SKM-1 treated with dmso at 0.1 percent for 144 hours (cell line): Measurements from ENCODE around the gene FHIT.
A peak's percentile ranks its signal among the peaks of the same experiment; 100 is the strongest.

ENCODE experiments used
- DNase-seq: peaks from one replicate; lab custom pipeline; 2025; ENCODE audit not compliant: unreplicated experiment; lab: John Stamatoyannopoulos, UW

The FHIT gene

DNA sequence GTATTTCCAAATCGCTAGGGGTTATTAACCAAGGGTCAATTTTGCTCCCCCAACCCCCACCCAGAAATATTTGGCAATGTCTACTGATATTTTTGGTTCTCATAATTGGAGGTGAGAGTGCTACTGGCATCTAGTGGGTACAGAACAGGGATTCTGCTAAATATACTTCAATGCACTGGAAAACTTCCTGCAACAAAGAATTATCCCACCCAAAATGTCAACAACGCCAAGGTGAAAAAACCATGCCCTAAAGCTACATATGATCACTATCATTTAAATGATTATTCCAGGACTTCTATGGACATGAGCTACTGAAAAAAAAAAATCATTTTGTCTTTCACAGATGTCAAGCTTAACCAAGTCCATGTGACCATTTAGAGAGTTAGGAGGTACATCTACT is 867.9 kb downstream of the FHIT start:
- DNase-seq, result no peak

DNA sequence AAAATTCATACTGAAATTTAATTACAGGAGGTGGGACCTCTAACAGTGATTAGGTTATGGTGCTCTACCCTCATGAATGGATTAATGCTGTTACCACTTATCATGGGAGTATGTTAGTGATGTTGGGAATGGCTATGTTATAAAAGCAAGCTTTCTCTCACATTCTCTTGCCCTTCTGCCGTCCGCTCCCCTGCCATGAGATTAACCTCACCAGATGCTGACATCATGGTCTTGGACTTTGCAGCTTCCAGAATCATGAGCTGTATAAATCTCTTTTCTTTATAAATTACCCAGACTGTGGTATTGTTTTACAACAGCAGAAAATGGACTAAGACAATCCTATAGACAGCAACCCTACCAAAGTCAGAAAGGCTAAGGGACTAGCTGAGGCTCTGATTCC is 884.8 kb downstream of the FHIT start:
- DNase-seq, result no peak

DNA sequence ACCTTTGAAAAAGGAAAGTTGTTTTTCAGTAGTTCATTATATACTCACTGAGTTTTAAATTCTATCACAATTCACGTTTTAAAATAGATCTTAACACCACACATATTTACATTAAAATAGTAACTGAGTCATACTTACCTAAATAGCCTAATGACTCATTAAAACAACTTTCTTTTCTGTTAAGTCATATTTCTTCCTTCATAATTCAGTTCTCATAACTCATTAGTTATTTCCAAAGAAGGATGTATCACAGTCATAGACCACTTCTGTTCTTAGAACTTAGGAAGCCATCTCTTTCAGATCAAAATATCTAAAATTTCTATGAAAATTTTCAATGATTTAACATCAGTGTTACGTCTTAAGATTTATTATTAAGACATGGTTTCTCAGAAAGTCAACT is 885.9 kb downstream of the FHIT start:
- DNase-seq, result no peak

DNA sequence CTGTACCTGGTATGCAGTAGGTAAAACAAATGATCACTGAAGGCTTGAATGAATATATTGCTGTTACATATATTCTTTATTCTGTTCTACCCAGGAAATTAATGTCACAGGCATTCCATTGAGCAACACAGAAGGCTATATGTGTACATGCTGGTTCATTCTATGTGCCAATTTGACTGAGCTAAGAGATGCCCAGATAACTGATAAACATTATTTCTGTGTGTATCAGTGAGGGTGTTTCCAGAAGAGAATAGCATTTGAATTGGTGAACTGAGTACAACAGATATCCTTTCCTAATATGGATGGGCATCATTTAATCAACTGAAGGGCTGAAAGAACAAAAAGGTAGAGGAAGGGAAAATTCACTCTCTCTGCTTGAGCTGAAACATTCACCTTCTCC is 886.8 kb downstream of the FHIT start:
- DNase-seq, result no peak

DNA sequence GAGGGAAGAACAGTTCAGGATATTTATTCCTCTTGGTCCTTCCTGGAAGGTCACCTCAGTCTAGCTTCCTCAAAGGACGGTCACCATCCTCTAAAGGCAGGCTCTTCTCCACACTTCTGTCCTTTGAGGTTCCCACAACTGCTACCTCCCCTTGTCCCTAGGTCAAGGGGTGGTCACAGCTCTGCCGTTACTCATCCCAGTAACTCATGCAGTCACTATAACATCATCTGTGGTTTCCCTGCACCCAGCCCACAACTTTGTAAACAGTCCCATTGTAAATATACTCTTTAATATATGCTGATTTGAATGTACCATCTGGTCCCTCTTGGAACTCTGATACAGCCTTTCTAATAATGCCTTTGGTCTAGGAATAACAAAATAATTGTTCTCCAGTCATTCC is 887.4 kb downstream of the FHIT start:
- no peak for DNase-seq

DNA sequence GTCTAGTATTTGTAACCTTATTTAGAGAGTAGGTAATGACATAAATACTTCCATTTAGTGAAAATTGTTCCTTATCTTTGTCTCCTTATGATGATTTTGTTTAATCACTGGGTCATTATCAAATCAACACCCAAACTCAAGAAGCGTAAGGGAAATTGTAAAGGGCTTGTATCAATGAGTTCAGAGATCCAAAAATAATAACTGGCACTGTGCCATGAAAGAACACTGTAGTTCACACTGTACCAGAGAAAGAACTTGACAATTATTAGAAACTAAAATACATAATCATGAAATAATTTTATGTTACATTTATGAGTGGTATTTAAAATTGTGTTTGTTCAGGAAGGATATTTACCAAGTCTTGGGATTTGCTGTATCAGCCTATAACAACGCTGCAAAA is 895.4 kb downstream of the FHIT start:
- DNase-seq, result no peak

DNA sequence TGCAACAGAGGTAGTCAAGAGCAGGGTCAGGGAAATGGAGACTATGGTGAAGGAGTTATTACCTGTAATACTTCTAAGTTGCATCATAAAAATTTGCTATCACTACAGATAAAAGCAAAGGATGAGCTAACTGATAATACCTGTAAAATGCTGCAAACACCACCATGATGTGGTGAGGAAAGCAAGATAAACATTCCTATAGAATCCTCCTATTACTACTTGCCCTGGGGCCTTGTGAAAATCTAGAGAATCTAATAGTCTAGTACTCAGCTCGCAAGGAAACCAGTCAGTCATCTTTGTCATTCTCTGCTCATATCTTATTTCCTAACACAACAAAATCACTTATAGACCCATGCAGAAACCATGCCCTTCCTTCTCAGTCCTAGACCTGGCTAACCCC is 899.8 kb downstream of the FHIT start:
- DNase-seq, result no peak

DNA sequence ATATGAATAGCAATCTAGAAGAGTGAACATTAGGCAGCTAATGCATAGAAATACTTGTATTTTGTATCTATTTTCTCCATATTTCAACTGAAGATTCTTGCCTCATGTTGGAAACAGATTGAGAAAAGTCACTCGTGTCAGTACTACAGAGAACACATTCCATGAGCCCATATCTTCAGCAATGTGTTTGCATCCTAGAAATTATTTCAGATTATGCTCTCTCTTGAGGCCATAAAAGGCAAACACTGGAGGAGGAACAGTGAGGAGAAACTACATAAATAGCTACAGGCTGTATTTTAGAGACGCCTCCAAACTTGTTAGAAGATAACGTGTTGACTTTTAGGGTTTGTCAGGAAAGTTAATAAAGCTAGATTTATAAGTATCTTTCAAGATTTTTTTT is 906.9 kb downstream of the FHIT start:
- no peak for DNase-seq

DNA sequence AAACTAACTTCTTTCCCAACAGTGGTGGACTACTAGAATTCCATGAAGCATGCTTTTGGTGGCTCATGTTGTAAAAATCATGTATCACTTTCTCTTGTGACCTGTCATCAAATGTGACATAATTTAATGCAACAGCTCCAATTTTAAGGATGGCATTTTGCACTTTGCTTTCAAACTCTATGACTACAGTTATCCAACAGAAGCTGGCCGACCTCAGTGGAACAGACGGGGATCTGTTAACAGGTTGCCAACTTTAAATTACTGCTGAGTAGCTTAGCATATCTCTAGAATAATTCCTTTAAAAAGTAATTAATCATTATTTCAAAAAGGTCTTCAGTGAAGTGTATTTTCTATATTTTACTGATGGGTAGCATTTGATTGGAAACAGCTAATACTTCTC is 907.4 kb downstream of the FHIT start:
- DNase-seq, result no peak

DNA sequence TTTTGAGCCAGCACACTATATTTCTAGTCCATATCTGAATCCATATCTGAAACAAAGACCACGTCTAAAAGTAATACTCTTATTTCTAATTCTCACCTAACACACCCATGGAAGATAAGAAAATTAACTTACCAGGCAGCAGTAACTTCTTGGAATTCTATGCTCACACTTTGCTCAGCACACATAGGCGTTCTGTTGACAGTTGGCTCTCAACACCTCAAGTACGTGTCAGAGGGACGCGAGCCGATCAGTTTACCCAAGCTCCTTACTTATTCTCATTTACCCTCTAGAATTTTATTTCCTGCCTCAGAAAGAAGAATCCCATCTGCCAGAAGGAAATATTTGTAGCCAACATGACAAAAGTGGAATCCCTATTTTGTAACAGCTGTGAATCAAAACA is 911.9 kb downstream of the FHIT start:
- no peak for DNase-seq

DNA sequence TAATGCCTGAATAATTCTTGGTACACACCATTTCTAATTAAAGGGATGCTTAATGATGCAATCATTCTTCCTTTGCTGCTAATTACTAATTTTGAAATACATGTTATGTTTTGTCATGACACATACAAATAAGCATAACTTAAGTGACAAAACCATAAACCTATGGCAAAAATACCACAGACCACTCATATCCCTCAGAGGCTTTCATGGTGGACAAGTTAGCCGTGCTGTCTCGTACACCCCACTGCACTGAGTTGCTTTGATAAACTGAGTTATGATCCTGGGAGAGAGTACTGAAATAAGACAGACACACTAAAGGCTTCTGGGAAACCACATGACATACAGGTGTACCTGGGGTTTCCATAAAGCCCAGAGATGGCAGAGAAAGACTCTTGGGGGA is 913.8 kb downstream of the FHIT start:
- no peak for DNase-seq

DNA sequence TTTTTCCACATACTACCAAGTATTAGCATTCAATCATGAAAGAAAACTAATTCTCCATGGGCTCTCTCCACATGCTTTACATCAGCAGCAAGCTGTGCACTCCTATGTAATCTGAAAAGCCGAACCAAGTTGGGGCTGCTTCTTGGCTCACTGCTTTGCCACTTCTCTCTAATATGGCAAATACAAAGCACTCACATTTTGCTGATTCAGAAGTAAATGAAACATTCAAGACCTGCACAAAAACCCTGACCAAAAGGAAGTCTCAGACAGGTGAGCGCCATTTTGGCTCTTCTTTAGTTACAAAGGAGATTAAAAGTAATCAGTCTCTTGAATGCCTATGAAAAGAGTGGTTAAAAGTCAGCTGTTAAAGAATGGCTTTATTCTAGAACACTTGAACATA is 915.2 kb downstream of the FHIT start:
- no peak for DNase-seq

DNA sequence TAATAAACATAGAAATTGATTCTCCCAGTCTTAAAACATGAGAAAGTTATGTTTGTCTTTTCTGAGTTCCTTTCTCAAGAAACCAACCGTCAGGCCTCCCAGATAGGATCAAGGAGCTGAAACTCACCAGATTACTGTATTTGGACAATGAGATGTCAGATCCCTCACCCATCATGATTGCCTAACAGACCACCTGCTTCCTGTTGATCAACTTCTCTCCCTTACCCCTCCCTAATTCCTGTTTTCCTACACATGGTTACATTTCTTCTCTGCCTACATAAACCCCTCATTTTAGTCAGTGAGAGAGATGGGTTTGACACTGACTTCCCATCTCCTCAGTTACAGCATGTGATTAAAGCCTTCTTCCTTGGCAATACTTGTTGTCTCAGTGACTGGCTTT is 917.5 kb downstream of the FHIT start:
- DNase-seq, result peak; percentile 33

DNA sequence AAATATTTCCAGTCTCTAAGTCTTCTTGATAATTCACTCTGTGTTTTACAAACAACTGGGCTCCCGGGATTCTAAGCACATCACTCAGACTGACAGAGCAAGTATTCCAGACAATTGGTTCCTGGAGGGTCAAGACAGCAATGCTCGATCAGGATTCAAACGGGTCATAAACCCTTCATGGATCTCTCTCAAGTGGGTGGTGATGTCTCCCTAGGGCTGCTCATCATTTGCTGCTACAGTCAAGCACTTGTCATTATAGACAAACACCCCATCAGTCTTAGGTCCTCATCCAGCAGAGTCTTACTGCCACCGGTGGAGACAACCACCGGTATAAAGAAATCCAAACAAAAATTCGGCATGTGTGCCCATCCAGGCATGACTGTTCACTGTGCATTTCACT is 921.1 kb downstream of the FHIT start:
- DNase-seq, result no peak

DNA sequence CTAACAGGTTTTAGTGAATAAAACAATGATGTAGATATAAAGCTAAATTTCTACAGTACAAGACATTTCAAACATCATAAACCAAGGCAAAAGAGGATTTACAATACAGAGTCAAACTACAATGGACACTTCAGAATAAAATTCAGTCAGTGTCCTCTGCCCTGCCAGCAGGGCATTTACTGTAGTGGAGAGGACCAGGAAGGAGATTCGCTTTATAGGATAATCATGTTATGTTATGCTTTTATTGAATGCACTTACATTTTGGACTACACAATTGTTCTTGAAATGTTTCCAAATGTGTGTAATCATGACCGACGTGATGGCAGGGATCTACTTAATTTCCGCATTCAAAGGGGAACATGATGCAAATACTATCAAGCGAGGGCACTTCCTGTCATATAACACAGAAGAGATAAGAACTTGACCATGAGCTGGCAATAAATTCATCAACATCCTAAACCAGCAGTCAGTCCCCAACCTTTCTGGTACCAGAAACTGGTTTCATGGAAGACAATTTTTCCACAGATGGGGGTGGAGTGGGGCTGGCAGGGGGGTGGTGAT is 925.6 kb downstream of the FHIT start:
- DNase-seq, result no peak

DNA sequence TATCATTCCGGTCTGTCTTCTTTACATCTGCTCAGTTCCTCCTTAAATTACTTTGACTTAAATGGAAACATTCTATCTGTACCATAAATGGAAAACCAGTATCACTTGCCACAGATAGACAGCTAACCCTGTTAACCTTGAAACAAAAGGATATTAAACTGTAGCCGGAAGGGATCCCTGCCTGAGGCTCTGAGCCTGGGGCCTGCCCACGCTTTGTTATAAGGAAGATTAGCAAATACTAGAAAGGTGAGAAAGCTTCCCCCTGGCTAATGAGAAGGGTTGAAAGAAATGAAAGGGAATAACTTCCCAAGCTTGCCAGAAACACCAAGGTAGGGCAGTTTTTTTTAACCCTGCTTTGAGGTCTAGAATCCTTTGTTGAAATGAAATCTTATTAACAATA is 927.6 kb downstream of the FHIT start:
- no peak for DNase-seq

DNA sequence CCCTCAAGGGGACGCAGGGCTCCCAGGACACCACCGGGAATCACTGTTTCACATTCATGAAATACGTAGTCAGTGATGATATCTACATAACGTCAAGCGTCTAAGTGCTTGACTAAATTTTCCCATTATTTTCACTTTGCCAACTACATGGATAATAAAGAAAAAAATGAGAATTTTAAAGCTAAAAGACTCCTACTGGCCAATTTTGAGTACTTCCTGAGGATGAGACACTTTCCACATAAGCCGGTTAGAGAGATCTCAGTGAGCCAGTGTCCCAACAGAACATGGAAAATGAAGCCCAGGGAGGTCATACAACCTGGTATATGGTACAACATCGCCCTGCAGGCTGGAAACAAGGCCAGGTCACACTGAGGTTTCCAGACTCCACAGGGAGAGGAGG is 928.1 kb downstream of the FHIT start:
- no peak for DNase-seq

DNA sequence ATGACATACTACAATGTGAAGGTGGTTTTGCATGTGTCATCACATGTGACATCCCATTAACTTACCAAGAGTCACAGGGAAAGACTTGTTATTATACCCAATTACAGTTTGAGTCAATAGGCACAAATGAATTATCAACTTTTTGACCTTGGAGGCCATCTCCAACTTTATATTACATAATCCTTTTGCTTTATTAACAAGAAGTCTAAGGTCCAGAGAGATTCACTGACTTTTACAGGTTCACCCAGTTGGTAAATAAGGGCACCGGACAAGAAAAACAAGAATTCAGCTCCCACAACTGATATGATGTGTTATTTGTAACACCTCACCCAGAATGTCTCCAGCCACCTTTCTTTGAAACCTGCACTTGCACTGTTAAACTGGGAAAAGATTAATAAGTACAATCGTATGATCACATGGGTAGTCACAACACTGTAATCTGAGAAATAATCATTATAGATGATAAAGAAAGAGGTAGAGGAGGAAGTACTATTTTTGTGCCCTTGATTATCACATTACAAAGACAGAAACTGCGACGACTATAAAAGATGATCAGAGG is 928.9 kb downstream of the FHIT start:
- no peak for DNase-seq

DNA sequence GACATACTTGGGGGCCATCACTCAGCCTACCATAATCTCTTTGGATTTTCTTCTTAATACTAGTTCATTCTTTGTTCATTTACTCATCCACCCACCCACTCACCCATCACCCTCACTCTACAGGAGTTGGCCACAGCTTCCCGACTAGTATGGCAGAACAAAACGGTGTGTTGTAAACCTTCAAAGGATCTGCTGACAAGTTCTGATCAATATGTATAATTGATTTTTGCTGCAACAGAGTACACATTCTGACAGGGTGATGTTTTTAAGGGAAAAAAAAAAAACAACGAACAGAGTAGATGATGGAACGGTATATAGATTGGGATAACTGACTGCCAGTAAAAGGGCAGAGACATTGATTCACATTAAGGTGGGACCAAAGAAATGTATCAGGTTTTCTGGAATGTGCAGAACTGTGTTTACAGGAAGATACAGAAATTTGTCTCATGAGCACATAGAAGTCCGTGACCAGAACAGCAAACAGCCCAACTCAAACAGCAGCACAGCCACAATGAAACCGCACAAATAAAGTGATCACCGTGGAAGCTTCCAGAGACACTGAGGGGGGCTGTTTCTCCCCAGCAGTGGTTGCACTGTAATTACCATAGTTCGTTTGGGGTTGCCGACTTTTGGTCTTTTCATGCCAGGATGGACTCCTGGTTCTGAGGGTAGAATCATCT is 931.9 kb downstream of the FHIT start:
- no peak for DNase-seq

DNA sequence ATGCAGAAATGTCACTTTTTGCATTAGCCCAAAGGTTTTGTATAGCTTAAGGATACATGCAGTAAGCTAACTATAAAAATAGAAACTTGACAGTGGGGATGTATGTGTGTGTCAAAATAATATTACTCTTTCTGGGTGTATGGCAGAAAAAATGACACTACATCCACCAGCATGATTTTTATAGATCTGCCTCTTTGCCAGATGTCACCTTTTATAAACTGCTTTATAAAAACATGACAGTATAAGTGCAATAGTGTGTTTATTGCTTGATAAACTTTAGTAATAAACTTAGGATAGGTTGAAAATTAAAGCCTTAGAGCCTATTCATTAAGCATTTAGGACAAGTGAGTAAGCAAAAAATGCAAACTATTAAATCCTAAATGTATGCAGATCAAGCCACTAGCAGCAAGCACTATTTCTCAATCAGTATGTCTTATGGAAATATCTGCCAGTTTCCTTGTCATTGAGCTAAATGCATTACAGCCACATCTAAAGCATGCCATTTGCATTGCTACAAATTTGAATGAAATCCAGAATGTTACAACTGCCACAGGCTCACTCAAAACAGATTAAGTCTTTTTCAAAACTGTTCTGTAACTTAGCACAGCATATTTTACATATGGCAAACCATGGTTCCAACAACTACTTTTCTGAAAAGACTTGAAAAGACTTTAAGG is 935.0 kb downstream of the FHIT start:
- DNase-seq, result no peak

DNA sequence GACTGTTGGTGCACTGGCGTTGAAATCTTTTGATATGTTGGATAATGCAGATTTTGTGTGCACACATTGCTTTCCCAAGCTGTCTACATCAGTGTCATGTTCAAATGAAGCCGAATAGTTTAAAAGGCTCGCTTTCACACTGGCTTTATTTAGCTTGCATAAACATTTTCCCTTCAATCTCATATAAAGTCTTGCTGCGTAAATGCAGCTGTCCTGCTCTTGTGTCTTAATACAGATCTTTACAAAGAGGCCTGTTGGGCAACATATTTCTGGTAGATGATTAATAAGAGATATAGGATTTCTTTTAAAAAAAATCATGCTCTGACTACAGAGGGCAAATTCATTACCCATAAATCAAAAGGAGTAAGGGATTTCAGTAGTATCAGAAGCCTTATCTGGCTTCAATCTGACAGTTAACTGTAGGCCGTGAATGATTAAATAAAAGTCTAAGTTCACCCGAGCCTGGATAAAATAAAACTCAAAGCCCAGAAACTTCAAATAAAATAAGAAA is 937.2 kb downstream of the FHIT start:
- no peak for DNase-seq

DNA sequence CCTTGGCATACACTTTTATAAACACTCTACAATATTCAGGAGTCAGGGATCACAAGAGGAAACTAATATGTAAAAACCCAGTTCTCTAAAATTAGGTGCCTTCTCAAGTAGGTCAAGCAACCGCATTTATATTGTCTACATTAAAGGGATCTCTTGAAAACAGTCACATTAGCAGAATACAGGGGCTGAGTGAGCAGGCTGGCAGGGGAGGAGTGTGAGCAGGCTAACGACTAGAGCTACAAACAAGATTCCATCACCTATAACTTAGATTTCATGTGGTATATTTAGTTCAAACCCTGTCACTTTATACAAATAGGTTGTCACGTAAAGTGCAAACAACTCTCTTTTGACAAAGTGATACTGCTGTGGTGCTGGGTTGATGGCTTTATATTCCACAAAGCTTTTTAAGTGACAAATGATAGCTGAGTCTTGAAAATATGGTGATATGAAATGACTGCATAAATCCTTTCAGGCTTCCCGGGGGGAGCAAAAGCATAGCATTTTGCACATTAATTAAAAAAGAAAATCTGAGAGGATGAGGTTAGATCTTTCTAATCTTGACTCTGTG is 937.9 kb downstream of the FHIT start:
- DNase-seq, result no peak
